Measurements from ENCODE around the gene ANKRD50. TPM values are rescaled to one million over a fixed set of nuclear protein-coding genes. Genes with fewer than 3 reads are reported as not detected.

The ANKRD50 gene
- total RNA-seq, 2 donors from 2014 or later = 7.1 to 14.0 TPM

DNA sequence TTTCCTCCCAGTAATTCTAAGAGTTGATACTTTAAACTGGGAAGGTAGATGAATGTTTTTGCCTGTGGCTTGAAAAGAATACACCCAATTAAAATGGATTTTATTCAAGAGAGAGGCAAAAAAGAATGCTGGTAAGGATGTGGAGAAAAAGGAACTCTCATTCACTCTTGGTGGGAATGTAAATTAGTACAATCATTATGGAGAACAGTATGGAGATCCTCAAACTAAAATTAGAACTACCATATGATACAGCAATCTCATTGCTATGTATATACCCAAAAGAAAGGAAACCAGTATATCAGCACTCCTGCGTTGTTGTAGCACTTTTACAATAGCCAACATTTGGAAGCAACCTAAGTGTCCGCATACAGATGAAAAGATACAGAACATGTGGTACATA lies 75.2 kb downstream of the ANKRD50 start:
- no peak for DNase-seq
- Histone ChIP-seq H3K4me1 (no peaks in the 10 kb centered on the region), H3K9me3 (no peaks in the 10 kb centered on the region), H3K36me3 (no peaks in the 10 kb centered on the region), H3K4me3 (no peak overlapping the region), H3K9ac (ENCODE audit: low read depth in 2 of 2, low read length in 2 of 2) (no peak overlapping the region), H3K27me3 (no peaks in the 10 kb centered on the region), H3K27ac (no peak overlapping the region)
- TF ChIP-seq, protein P1, sequence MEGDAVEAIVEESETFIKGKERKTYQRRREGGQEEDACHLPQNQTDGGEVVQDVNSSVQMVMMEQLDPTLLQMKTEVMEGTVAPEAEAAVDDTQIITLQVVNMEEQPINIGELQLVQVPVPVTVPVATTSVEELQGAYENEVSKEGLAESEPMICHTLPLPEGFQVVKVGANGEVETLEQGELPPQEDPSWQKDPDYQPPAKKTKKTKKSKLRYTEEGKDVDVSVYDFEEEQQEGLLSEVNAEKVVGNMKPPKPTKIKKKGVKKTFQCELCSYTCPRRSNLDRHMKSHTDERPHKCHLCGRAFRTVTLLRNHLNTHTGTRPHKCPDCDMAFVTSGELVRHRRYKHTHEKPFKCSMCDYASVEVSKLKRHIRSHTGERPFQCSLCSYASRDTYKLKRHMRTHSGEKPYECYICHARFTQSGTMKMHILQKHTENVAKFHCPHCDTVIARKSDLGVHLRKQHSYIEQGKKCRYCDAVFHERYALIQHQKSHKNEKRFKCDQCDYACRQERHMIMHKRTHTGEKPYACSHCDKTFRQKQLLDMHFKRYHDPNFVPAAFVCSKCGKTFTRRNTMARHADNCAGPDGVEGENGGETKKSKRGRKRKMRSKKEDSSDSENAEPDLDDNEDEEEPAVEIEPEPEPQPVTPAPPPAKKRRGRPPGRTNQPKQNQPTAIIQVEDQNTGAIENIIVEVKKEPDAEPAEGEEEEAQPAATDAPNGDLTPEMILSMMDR (IDR thresholded peaks at IDR 0.05) = no peak
- intact Hi-C loops (cut with DNase I) = no loop called here

DNA sequence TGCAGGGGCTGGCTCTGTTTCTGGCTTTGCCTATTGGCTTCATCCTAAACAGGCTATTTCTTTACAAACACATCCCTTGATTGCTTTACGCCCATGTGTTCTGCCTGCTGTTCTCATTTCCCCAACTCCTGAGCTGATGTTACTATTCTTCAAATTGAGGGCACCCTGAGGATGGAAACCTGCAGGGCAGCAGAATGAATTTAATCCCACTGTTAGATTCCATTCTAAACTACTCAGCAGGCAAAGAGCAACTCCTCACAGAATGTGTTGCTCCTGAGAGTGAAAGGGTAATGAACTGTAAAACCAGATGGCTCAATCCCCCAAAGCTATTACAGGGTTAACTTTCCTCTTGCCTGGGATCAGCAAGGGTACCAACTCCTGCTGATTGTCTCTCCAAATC lies 75.7 kb downstream of the ANKRD50 start:
- TF ChIP-seq, protein P1 (IDR thresholded peaks at IDR 0.05) = no peak
- intact Hi-C loops (cut with DNase I) = no loop called here
- DNase-seq = no peak
- H3K27me3 ChIP-seq = no peaks in the 10 kb centered on the region
- no peaks in the 10 kb centered on the region for H3K36me3 ChIP-seq
- no peaks in the 10 kb centered on the region for H3K9me3 ChIP-seq
- H3K27ac ChIP-seq = no peak overlapping the region
- H3K9ac ChIP-seq (ENCODE audit: low read depth in 2 of 2, low read length in 2 of 2) = no peak overlapping the region
- H3K4me3 ChIP-seq = no peak overlapping the region
- no peaks in the 10 kb centered on the region for H3K4me1 ChIP-seq

DNA sequence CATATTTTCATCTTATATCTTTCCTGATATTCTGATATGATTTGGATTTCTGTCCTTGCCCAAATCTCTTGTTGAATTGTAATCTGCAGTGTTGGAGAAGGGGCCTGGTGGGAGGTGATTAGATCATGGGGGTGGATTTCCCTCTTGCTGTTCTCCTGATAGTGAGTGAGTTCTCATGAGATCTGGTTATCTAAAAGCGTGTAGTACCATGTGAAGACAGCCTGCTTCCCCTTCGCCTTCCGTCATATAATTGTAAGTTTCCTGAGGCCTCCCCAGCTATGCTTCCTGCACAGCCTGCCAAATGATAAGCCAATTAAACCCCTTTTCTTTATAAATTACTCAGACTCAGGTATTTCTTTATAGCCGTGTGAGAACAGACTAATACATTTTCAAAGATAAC lies 77.2 kb downstream of the ANKRD50 start:
- H3K9me3 ChIP-seq = no peaks in the 10 kb centered on the region
- H3K4me1 ChIP-seq = no peaks in the 10 kb centered on the region
- intact Hi-C loops (cut with DNase I) = no loop called here

DNA sequence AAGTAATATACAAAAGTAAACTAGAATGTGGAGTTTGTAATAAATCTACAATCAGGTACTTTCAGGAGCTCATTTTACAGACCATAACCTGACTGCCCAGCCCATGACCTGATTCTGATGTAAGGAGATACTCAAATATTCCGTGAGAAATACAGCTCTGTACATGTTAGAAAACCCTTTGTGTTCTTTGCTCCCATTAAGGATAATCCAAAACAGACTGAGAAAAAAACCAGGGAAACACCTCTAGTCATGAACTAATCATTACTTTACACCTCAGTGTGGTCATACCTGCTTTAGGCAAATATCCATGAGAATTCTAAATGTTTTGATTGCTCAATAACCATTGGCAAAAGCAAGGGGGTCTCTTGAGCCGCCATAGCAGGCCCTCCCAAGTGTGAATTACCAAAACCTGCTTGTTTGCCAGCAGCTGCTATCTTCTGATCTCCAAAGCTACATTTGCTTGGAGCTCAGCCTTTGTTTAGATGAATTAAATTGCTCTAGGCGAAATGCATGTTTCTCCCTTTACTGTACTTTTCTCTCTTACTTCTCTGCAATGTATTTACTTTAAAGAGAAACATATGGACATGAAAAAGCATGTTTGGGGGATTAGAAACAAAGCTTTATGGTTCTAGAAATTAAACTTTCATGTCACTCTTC lies 79.1 kb downstream of the ANKRD50 start:
- H3K36me3 ChIP-seq = no peaks in the 10 kb centered on the region
- TF ChIP-seq, protein P1 (IDR thresholded peaks at IDR 0.05) = no peak
- H3K4me3 ChIP-seq = no peak overlapping the region
- H3K27ac ChIP-seq = no peak overlapping the region
- intact Hi-C loops (cut with DNase I) = no loop called here
- no peaks in the 10 kb centered on the region for H3K27me3 ChIP-seq
- no peaks in the 10 kb centered on the region for H3K4me1 ChIP-seq
- H3K9ac ChIP-seq (ENCODE audit: low read depth in 2 of 2, low read length in 2 of 2) = no peak overlapping the region
- no peaks in the 10 kb centered on the region for H3K9me3 ChIP-seq
- DNase-seq = no peak

More for the DNA sequence above, 77.2 kb downstream of the ANKRD50 start:
- Histone ChIP-seq H3K27me3 (no peaks in the 10 kb centered on the region), H3K9ac (ENCODE audit: low read depth in 2 of 2, low read length in 2 of 2) (no peak overlapping the region), H3K4me3 (no peak overlapping the region), H3K36me3 (no peaks in the 10 kb centered on the region), H3K27ac (no peak overlapping the region)
- TF ChIP-seq, protein P1 (IDR thresholded peaks at IDR 0.05) = no peak
- no peak for DNase-seq

DNA sequence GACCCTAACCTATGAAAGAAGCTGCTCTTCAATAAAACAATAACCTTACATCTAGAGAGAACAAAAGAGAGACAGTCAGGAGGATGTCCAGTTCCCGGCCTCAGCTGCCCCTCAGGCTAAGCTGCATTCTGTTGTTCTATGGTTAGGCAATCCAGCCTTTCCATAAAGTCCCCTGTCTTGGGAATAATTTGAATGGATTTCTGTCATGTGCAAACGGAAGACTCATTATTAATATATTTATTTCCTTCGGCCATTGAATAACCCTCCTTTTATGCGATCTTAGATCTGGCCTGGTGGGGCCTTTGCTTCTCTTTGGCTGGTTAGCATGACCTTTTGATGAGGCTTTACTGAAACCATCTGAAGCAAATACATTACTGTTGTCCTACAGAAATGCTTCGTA lies 80.1 kb downstream of the ANKRD50 start:
- TF ChIP-seq, protein P1 (IDR thresholded peaks at IDR 0.05) = no peak
- H3K4me3 ChIP-seq = no peak overlapping the region
- DNase-seq = no peak
- H3K27ac ChIP-seq = no peak overlapping the region
- H3K4me1 ChIP-seq = no peaks in the 10 kb centered on the region
- H3K36me3 ChIP-seq = no peaks in the 10 kb centered on the region
- intact Hi-C loops (cut with DNase I) = no loop called here
- no peaks in the 10 kb centered on the region for H3K9me3 ChIP-seq
- H3K9ac ChIP-seq (ENCODE audit: low read depth in 2 of 2, low read length in 2 of 2) = no peak overlapping the region
- no peaks in the 10 kb centered on the region for H3K27me3 ChIP-seq
